HEK293 (cell line): Measurements from ENCODE around the gene CLEC16A.

Experiments used
- CTCF ChIA-PET: fragments of 350-600 bp; formaldehyde crosslinking; extraction: SDS; loops from one replicate; lab custom pipeline; 2021; ENCODE audit warnings: antibody characterized with exemption; lab: Yijun Ruan, JAX
- POLR2A ChIA-PET: fragments of 300-600 bp; formaldehyde crosslinking; extraction: SDS; loops from one replicate; lab custom pipeline; 2020; ENCODE audit warnings: antibody characterized with exemption, inconsistent platforms; lab: Yijun Ruan, JAX
- H3K27ac ChIP-seq: fragments of 200-500 bp; sonication (Bioruptor generic); 2 replicates; pipeline ENCODE4 v1.5.1; 2014; ENCODE audit warnings: low read depth, low read length, control low read depth, inconsistent platforms; ENCODE audit errors: extremely low read depth
- H3K36me3 ChIP-seq, 2 experiments: fragments of 200-500 bp in 1 of 2; sonication (Bioruptor generic) in 1 of 2; 1 replicate in 1 of 2; 2 replicates in 1 of 2; pipeline ENCODE4 v1.5.1; 2014 to 2017; ENCODE audit warnings: inconsistent platforms in 2 of 2, low read length in 2 of 2; ENCODE audit not compliant: control insufficient read depth in 2 of 2, insufficient read depth in 1 of 2
- H3K4me1 ChIP-seq: fragments of 200-500 bp; sonication (Bioruptor generic); 2 replicates; pipeline ENCODE4 v1.5.1; 2014; ENCODE audit warnings: mild to moderate bottlenecking, low read length, inconsistent platforms; ENCODE audit not compliant: control insufficient read depth, insufficient read depth
- H3K4me3 ChIP-seq: 2 replicates; pipeline ENCODE4 v1.5.1; 2011; ENCODE audit warnings: low read depth, mild to moderate bottlenecking, control low read depth, low read length, moderate library complexity
- H3K9me3 ChIP-seq: fragments of 200-500 bp; sonication (Bioruptor generic); 2 replicates; pipeline ENCODE4 v1.5.1; 2014; ENCODE audit warnings: low read depth, low read length, inconsistent platforms; ENCODE audit not compliant: control insufficient read depth, insufficient read depth
- BCL11A ChIP-seq: fragments of 450-650 bp; formaldehyde crosslinking; IDR thresholded peaks from 2 replicates; pipeline ENCODE4 v1.5.1; 2016; ENCODE audit warnings: low read depth, missing biosample characterization, missing genetic modification characterization
- EGR2 ChIP-seq: fragments of 450-650 bp; formaldehyde crosslinking; IDR thresholded peaks from 2 replicates; pipeline ENCODE4 v1.5.1; 2016; ENCODE audit warnings: low read depth, missing biosample characterization, missing genetic modification characterization
- GFI1B ChIP-seq: fragments of 450-650 bp; formaldehyde crosslinking; IDR thresholded peaks from 2 replicates; pipeline ENCODE4 v1.5.1; 2016; ENCODE audit warnings: missing biosample characterization, missing genetic modification characterization
- IKZF3 ChIP-seq: fragments of 450-650 bp; IDR thresholded peaks from 2 replicates; pipeline ENCODE4 v1.5.0; 2018; ENCODE audit warnings: missing biosample characterization, mild to moderate bottlenecking, missing genetic modification characterization, moderate library complexity
- MEIS1 ChIP-seq: sonication (generic); formaldehyde crosslinking; IDR thresholded peaks from 2 replicates; pipeline ENCODE4 v1.8.1; 2022; ENCODE audit warnings: missing genetic modification reagents, mild to moderate bottlenecking, borderline replicate concordance
- MYNN ChIP-seq: fragments of 450-650 bp; formaldehyde crosslinking; IDR thresholded peaks from 2 replicates; pipeline ENCODE4 v1.5.1; 2016; ENCODE audit warnings: missing biosample characterization, missing genetic modification characterization, borderline replicate concordance
- OSR2 ChIP-seq: fragments of 450-650 bp; formaldehyde crosslinking; IDR thresholded peaks from 2 replicates; pipeline ENCODE4 v1.5.1; 2016; ENCODE audit warnings: missing biosample characterization, missing genetic modification characterization
- PRDM6 ChIP-seq: fragments of 450-650 bp; formaldehyde crosslinking; IDR thresholded peaks from 2 replicates; pipeline ENCODE4 v1.5.1; 2017; ENCODE audit warnings: missing biosample characterization, missing genetic modification characterization
- RBAK ChIP-seq: fragments of 450-650 bp; formaldehyde crosslinking; IDR thresholded peaks from 2 replicates; pipeline ENCODE4 v1.5.1; 2016; ENCODE audit warnings: missing biosample characterization, missing genetic modification characterization
- REPIN1 ChIP-seq: fragments of 450-650 bp; formaldehyde crosslinking; IDR thresholded peaks from 2 replicates; pipeline ENCODE4 v1.5.1; 2017; ENCODE audit warnings: missing biosample characterization, missing genetic modification characterization, low read depth
- SP7 ChIP-seq: fragments of 450-650 bp; formaldehyde crosslinking; IDR thresholded peaks from 2 replicates; pipeline ENCODE4 v1.5.1; 2016; ENCODE audit warnings: missing biosample characterization, missing genetic modification characterization
- WT1 ChIP-seq: fragments of 450-650 bp; formaldehyde crosslinking; IDR thresholded peaks from 2 replicates; pipeline ENCODE4 v1.5.1; 2016; ENCODE audit warnings: missing biosample characterization, missing genetic modification characterization
- ZBTB10 ChIP-seq: fragments of 450-650 bp; formaldehyde crosslinking; IDR thresholded peaks from 2 replicates; pipeline ENCODE4 v1.5.1; 2016; ENCODE audit warnings: missing biosample characterization, missing genetic modification characterization
- ZBTB44 ChIP-seq: fragments of 450-650 bp; IDR thresholded peaks from 2 replicates; pipeline ENCODE4 v1.5.1; 2018; ENCODE audit warnings: missing biosample characterization, mild to moderate bottlenecking, missing genetic modification characterization
- ZBTB49 ChIP-seq: fragments of 450-650 bp; formaldehyde crosslinking; IDR thresholded peaks from 2 replicates; pipeline ENCODE4 v1.5.1; 2016; ENCODE audit warnings: missing biosample characterization, missing genetic modification characterization, low read depth
- ZEB2 ChIP-seq: fragments of 450-650 bp; formaldehyde crosslinking; IDR thresholded peaks from 2 replicates; pipeline ENCODE4 v1.5.1; 2016; ENCODE audit warnings: missing biosample characterization, missing genetic modification characterization
- ZFP69B ChIP-seq: fragments of 450-650 bp; formaldehyde crosslinking; IDR thresholded peaks from 2 replicates; pipeline ENCODE4 v1.5.1; 2016; ENCODE audit warnings: missing biosample characterization, missing genetic modification characterization
- ZNF221 ChIP-seq: fragments of 450-650 bp; formaldehyde crosslinking; IDR thresholded peaks from 2 replicates; pipeline ENCODE4 v1.5.1; 2017; ENCODE audit warnings: missing biosample characterization, missing genetic modification characterization, borderline replicate concordance
- ZNF366 ChIP-seq: fragments of 450-650 bp; formaldehyde crosslinking; conservative IDR thresholded peaks from 2 replicates; pipeline ENCODE4 v1.5.1; 2016; ENCODE audit warnings: missing biosample characterization, missing genetic modification characterization
- ZNF488 ChIP-seq: fragments of 450-650 bp; formaldehyde crosslinking; IDR thresholded peaks from 2 replicates; pipeline ENCODE4 v1.5.1; 2016; ENCODE audit warnings: missing biosample characterization, missing genetic modification characterization
- ZNF629 ChIP-seq: fragments of 450-650 bp; formaldehyde crosslinking; IDR thresholded peaks from 2 replicates; pipeline ENCODE4 v1.5.1; 2017; ENCODE audit warnings: missing biosample characterization, missing genetic modification characterization
- ZNF658 ChIP-seq: fragments of 450-650 bp; formaldehyde crosslinking; IDR thresholded peaks from 2 replicates; pipeline ENCODE4; 2016; ENCODE audit warnings: missing biosample characterization, missing genetic modification characterization
- ZSCAN23 ChIP-seq: fragments of 450-650 bp; formaldehyde crosslinking; IDR thresholded peaks from 2 replicates; pipeline ENCODE4 v1.5.1; 2016; ENCODE audit warnings: missing biosample characterization, missing genetic modification characterization
- ZSCAN5A ChIP-seq: fragments of 450-650 bp; formaldehyde crosslinking; IDR thresholded peaks from 2 replicates; pipeline ENCODE4 v1.5.1; 2016; ENCODE audit warnings: missing biosample characterization, missing genetic modification characterization

The CLEC16A gene

GRCh38 chr16:11046382-11046931 lies 102.1 kb downstream of the CLEC16A start:
- H3K27ac ChIP-seq, result no peak overlapping the region
- peaks cover 3 to 47% of the 10 kb centered on the region in 2 experiments; a peak in 2 of 3 replicates for H3K36me3 ChIP-seq
- peaks cover 9% of the 10 kb centered on the region for H3K4me1 ChIP-seq
- POLR2A ChIA-PET, result no interaction called here
- H3K9me3 ChIP-seq, result no peaks in the 10 kb centered on the region
- TF ChIP-seq EGR2 (tag by site-specific recombination), result no peak
- TF ChIP-seq ZSCAN5A (tag by site-specific recombination), result no peak
- TF ChIP-seq ZNF221, result no peak
- TF ChIP-seq GFI1B, result no peak
- TF ChIP-seq ZNF658 (tag by site-specific recombination), result no peak
- TF ChIP-seq MEIS1 (CRISPR knock-in tag), result no peak
- TF ChIP-seq MYNN, result no peak
- no peak for TF ChIP-seq BCL11A
- no peak for TF ChIP-seq ZSCAN23
- no peak for TF ChIP-seq ZBTB10 (tag by site-specific recombination)
- no peak for TF ChIP-seq ZNF366 (tag by site-specific recombination)
- no peak for TF ChIP-seq RBAK (tag by site-specific recombination)
- no peak for TF ChIP-seq OSR2 (tag by site-specific recombination)
- no peak overlapping the region for H3K4me3 ChIP-seq
- CTCF ChIA-PET, result interaction anchor here (0.9 kb wide), 1 partner anchor 92 kb away, joined by 3 read pairs; no protein-coding TSS in a partner anchor

- no peak overlapping the region for H3K27ac ChIP-seq
- POLR2A ChIA-PET, result no interaction called here
- no peaks in the 10 kb centered on the region for H3K9me3 ChIP-seq
- no peak overlapping the region for H3K4me3 ChIP-seq
- CTCF ChIA-PET, result interaction anchor here (0.6 kb wide), 1 partner anchor 245 kb away, joined by 3 read pairs; no protein-coding TSS in a partner anchor
- H3K4me1 ChIP-seq, result peaks cover 9% of the 10 kb centered on the region
- peaks cover 3 to 46% of the 10 kb centered on the region in 2 experiments; a peak in 2 of 3 replicates for H3K36me3 ChIP-seq
- TF ChIP-seq OSR2 (tag by site-specific recombination) (0 out of 2 replicates have a peak, but pooled peaks have one; percentile 41), ZFP69B (tag by site-specific recombination) (no peak), ZBTB44 (tag by site-specific recombination) (peak; percentile 57; the same call in 1 of the 2 replicates), WT1 (tag by site-specific recombination) (peak; percentile 66), IKZF3 (tag by site-specific recombination) (peak; percentile 80), SP7 (peak; percentile 77; the same call in 1 of the 2 replicates), ZNF366 (tag by site-specific recombination) (peak; percentile 70), BCL11A (0 out of 2 replicates have a peak, but pooled peaks have one; percentile 25), ZEB2 (tag by site-specific recombination) (peak; percentile 44; the same call in 1 of the 2 replicates), ZBTB49 (no peak), PRDM6 (tag by site-specific recombination) (peak; percentile 94), REPIN1 (tag by site-specific recombination) (no peak), ZNF629 (tag by site-specific recombination) (0 out of 2 replicates have a peak, but pooled peaks have one; percentile 34), ZNF488 (no peak)
Measured at GRCh38 chr16:11047057-11047456, 102.7 kb downstream of the CLEC16A start.
